Body of pancreas (tissue), 4 donors: ENCODE data around the gene LDLR. TPM values are rescaled to one million over a fixed set of nuclear protein-coding genes. Genes with fewer than 3 reads are reported as not detected.

Experiments used
- ATAC-seq: fragments of 150-250 bp; one replicate; pipeline ENCODE4 v1.9.1; 2016
- DNase-seq, 4 donors: peaks; one replicate each; pipeline ENCODE4 v3.0.0-alpha.2; 2019
- H3K27ac ChIP-seq, 4 donors: fragments of 200-600 bp; sonication (generic); 1 replicate in 3 of 4; 2 replicates in 1 of 4; pipeline versions ENCODE4 v1.5.1 to v1.6.1; 2016 to 2019; ENCODE audit warnings: mild to moderate bottlenecking in 1 of 4, mixed read lengths in 1 of 4, moderate library complexity in 1 of 4
- H3K27me3 ChIP-seq, 2 donors: fragments of 200-600 bp; sonication (generic); one replicate each; pipeline ENCODE4 v1.6.0; 2016; ENCODE audit warnings: mild to moderate bottlenecking in 1 of 2
- H3K36me3 ChIP-seq, 2 donors: fragments of 200-600 bp; sonication (generic); replicated peaks in 1 of 2; 2 replicates each; pipeline ENCODE4 v1.5.1; 2016; ENCODE audit warnings: low read depth in 2 of 2; ENCODE audit not compliant: insufficient read depth in 1 of 2
- H3K4me1 ChIP-seq: fragments of 200-600 bp; sonication (generic); one replicate; pipeline ENCODE4 v1.6.0; 2016
- H3K4me3 ChIP-seq, 2 donors: fragments of 200-600 bp; sonication (generic); 1 replicate in 1 of 2; 2 replicates in 1 of 2; pipeline ENCODE4 v1.5.1; 2016 to 2019
- H3K9me3 ChIP-seq, 3 donors: fragments of 200-600 bp; sonication (generic); 1 replicate in 2 of 3; 2 replicates in 1 of 3; pipeline ENCODE4 v1.5.1; 2016
- CTCF ChIP-seq, 7 experiments: fragments of 450-650 bp in 4 of 7; fragments of 200-600 bp in 3 of 7; sonication (generic) in 3 of 7; IDR thresholded peaks; one replicate each; pipeline ENCODE4 v1.5.1; 2016 to 2019; ENCODE audit warnings: antibody characterized with exemption in 7 of 7
- POLR2A ChIP-seq, 3 donors: fragments of 450-650 bp; IDR thresholded peaks; one replicate each; pipeline ENCODE4 v1.6.1; 2016; ENCODE audit warnings: antibody characterized with exemption in 3 of 3, mild to moderate bottlenecking in 2 of 3
- WGBS, 2 donors: methylation state at CpG; one replicate each; pipeline ENCODE4 v1.1.5; 2017; 5-methylcytosine and 5-hydroxymethylcytosine counted together
- intact Hi-C: fragments of 100-400 bp; cut with DNase I; formaldehyde crosslinking; loops from one replicate; pipeline ENCODE4 v1.15.1; 2023
- total RNA-seq, 2 donors: library from RNA; depleted of rRNA; stranded (reverse); fragments of >200 nt; gene quantifications; one replicate each; pipeline ENCODE4 v1.1.0, GENCODE V29; 2016

Gene LDLR
- total RNA-seq, 2 donors from 2014 or later, result 18.9 to 105 TPM

- WGBS, 2 donors, result 95 to 100% methylated on average over 4 to 6 of the region's 6 CpGs
- TF ChIP-seq CTCF (IDR thresholded peaks at IDR 0.05), result no peak
- TF ChIP-seq POLR2A (IDR thresholded peaks at IDR 0.05), result no peak
- Histone ChIP-seq H3K4me1 (no peaks in the 10 kb centered on the region), H3K27ac (no peak overlapping the region), H3K27me3 (no peaks in the 10 kb centered on the region), H3K9me3 (no peaks in the 10 kb centered on the region), H3K36me3 (peaks cover 0 to 38% of the 10 kb centered on the region in 2 donors), H3K4me3 (no peak overlapping the region)
- ATAC-seq, result no peak
- DNase-seq, result no peak
- intact Hi-C loops, result no loop called here
Observed at GRCh38 chr19:11172576-11172975, 83.3 kb downstream of the LDLR start.

GRCh38 chr19:11173516-11174155, 84.4 kb downstream of the LDLR start:
- intact Hi-C loops, result no loop called here
- ATAC-seq (no peak), DNase-seq (no peak)
- no peaks in the 10 kb centered on the region for H3K4me1 ChIP-seq
- WGBS, 2 donors, result 78 to 87% methylated on average over 7 to 8 of the region's 8 CpGs
- no peaks in the 10 kb centered on the region for H3K9me3 ChIP-seq
- no peak for TF ChIP-seq POLR2A (IDR thresholded peaks at IDR 0.05)
- TF ChIP-seq CTCF (IDR thresholded peaks at IDR 0.05), result no peak
- no peaks in the 10 kb centered on the region for H3K27me3 ChIP-seq
- H3K36me3 ChIP-seq, result peaks cover 0 to 42% of the 10 kb centered on the region in 2 donors
- no peak overlapping the region for H3K4me3 ChIP-seq
- no peak overlapping the region for H3K27ac ChIP-seq

GRCh38 chr19:11174336-11174735, 85.1 kb downstream of the LDLR start:
- Histone ChIP-seq H3K36me3 (peaks cover 0 to 41% of the 10 kb centered on the region in 2 donors), H3K4me1 (no peaks in the 10 kb centered on the region), H3K27ac (no peak overlapping the region), H3K27me3 (no peaks in the 10 kb centered on the region), H3K4me3 (no peak overlapping the region), H3K9me3 (no peaks in the 10 kb centered on the region)
- no peak for DNase-seq
- intact Hi-C loops, result no loop called here
- ATAC-seq, result no peak
- WGBS, 2 donors, result 94 to 100% methylated on average over 2 to 27 of the region's 27 CpGs
- TF ChIP-seq CTCF (IDR thresholded peaks at IDR 0.05), result no peak
- TF ChIP-seq POLR2A (IDR thresholded peaks at IDR 0.05), result no peak

- H3K4me1 ChIP-seq, result peaks cover 7% of the 10 kb centered on the region
- no peaks in the 10 kb centered on the region for H3K27me3 ChIP-seq
- H3K36me3 ChIP-seq, result peaks cover 0 to 36% of the 10 kb centered on the region in 2 donors
- 86 to 87% methylated on average over 4 to 7 of the region's 7 CpGs for WGBS, 2 donors
- DNase-seq, result no peak
- no peaks in the 10 kb centered on the region for H3K9me3 ChIP-seq
- H3K4me3 ChIP-seq, result no peak overlapping the region
- intact Hi-C loops, result no loop called here
- TF ChIP-seq POLR2A (IDR thresholded peaks at IDR 0.05) (no peak), CTCF (IDR thresholded peaks at IDR 0.05) (no peak)
- no peak for ATAC-seq
- H3K27ac ChIP-seq, result no peak overlapping the region
Observed at GRCh38 chr19:11175920-11176319, 86.7 kb downstream of the LDLR start.
